GM12878 (cell line): ENCODE data around the gene SNU13. TPM values are rescaled to one million over a fixed set of nuclear protein-coding genes. Genes with fewer than 3 reads are reported as not detected.

Experiments
- ATAC-seq: fragments of 200-7000 bp; cut with Tn5 transposase; 3 replicates; pipeline ENCODE4 v1.9.1; 2020; ENCODE audit warnings: mild to moderate bottlenecking, moderate library complexity
- BruUV-seq: library from RNA; stranded (reverse); fragments of 400-500 nt; replicated peaks from 2 replicates; lab custom pipeline; 2021; lab: Mats Ljungman, UMichigan
- CTCF ChIA-PET: fragments of 300-600 bp; sonication (Branson Sonifier 250); formaldehyde crosslinking; extraction: SDS; loops from one replicate; lab custom pipeline; 2021; ENCODE audit warnings: inconsistent platforms; lab: Yijun Ruan, JAX
- POLR2A ChIA-PET: fragments of 350-600 bp; formaldehyde crosslinking; extraction: SDS; loops from one replicate; lab custom pipeline; 2021; ENCODE audit warnings: inconsistent platforms; lab: Charles Lee
- RAD21 ChIA-PET: fragments of 300-600 bp; sonication (Branson Sonifier 250); formaldehyde crosslinking; loops from one replicate; lab custom pipeline; 2023; ENCODE audit warnings: antibody characterized with exemption; ENCODE audit not compliant: unreplicated experiment; lab: Charles Lee
- SMC1A ChIA-PET: fragments of 300-600 bp; sonication (Branson Sonifier 250); formaldehyde crosslinking; loops from one replicate; lab custom pipeline; 2023; ENCODE audit not compliant: unreplicated experiment, uncharacterized antibody; lab: Charles Lee
- DNase-seq: peaks from one replicate; pipeline ENCODE4 v3.0.0-alpha.2; 2011; ENCODE audit warnings: low read depth, low spot score
- FAIRE-seq: peaks from 3 replicates; lab custom pipeline; 2011; peaks lifted over from hg19 to GRCh38; lab: Jason Lieb, UNC
- H2AFZ ChIP-seq: 2 replicates; pipeline ENCODE4 v1.6.0; 2011; ENCODE audit warnings: low read depth, low read length, control low read depth; ENCODE audit not compliant: control insufficient read depth
- H3K27ac ChIP-seq: 2 replicates; pipeline ENCODE4 v1.5.1; 2011; ENCODE audit warnings: control low read depth; ENCODE audit not compliant: control insufficient read depth, insufficient read depth
- H3K27me3 ChIP-seq, 2 experiments: replicated peaks in 1 of 2; 2 replicates each; pipeline versions ENCODE4 v1.6.0 to v1.6.1; 2011; ENCODE audit warnings: low read length in 1 of 2; ENCODE audit not compliant: control insufficient read depth in 2 of 2, insufficient read depth in 2 of 2
- H3K36me3 ChIP-seq, 2 experiments: 2 replicates each; pipeline ENCODE4 v1.5.1; 2011; ENCODE audit warnings: low read length in 1 of 2; ENCODE audit not compliant: control insufficient read depth in 2 of 2, insufficient read depth in 2 of 2
- H3K4me1 ChIP-seq: 2 replicates; pipeline ENCODE4 v1.6.1; 2011; ENCODE audit warnings: mild to moderate bottlenecking, low read length, moderate library complexity, mixed read lengths; ENCODE audit not compliant: control insufficient read depth, insufficient read depth
- H3K4me2 ChIP-seq: 2 replicates; pipeline ENCODE4 v1.6.0; 2011; ENCODE audit warnings: control low read depth; ENCODE audit not compliant: control insufficient read depth, insufficient read depth
- H3K4me3 ChIP-seq: fragments of 200-600 bp; sonication (generic); 2 replicates; pipeline ENCODE4 v1.5.1; 2016
- H3K79me2 ChIP-seq: 2 replicates; pipeline ENCODE4 v1.6.0; 2011; ENCODE audit warnings: low read length; ENCODE audit not compliant: control insufficient read depth, insufficient read depth
- H3K9ac ChIP-seq: 2 replicates; pipeline ENCODE4 v1.8.0; 2011; ENCODE audit warnings: low read length, control low read depth, mixed read lengths; ENCODE audit not compliant: control insufficient read depth, insufficient read depth
- H3K9me3 ChIP-seq: replicated peaks from 3 replicates; pipeline ENCODE4 v1.5.1; 2011; ENCODE audit warnings: mild to moderate bottlenecking, low read length; ENCODE audit not compliant: control insufficient read depth, insufficient read depth
- H4K20me1 ChIP-seq: 2 replicates; pipeline ENCODE4 v1.6.0; 2011; ENCODE audit not compliant: control insufficient read depth, insufficient read depth
- CEBPB ChIP-seq, 2 experiments: fragments of 150-350 bp in 1 of 2; IDR thresholded peaks; 2 replicates each; pipeline ENCODE4 v1.6.1; 2012 to 2014; ENCODE audit warnings: low read depth in 2 of 2, low read length in 2 of 2, borderline replicate concordance in 1 of 2, inconsistent platforms in 1 of 2
- GABPA ChIP-seq: IDR thresholded peaks from 2 replicates; pipeline ENCODE4 v1.6.1; 2014; ENCODE audit warnings: antibody characterized with exemption, low read depth, mild to moderate bottlenecking, inconsistent platforms
- MYB ChIP-seq: fragments of 150-350 bp; IDR thresholded peaks from 2 replicates; pipeline ENCODE4 v1.6.1; 2014; ENCODE audit warnings: mild to moderate bottlenecking, low read depth, low read length, borderline replicate concordance
- RUNX3 ChIP-seq: IDR thresholded peaks from 2 replicates; pipeline ENCODE4 v1.6.1; 2012; ENCODE audit warnings: low read length, inconsistent platforms
- ZNF384 ChIP-seq: IDR thresholded peaks from 2 replicates; pipeline ENCODE4 v1.6.1; 2012; ENCODE audit warnings: low read depth, mild to moderate bottlenecking, low read length, improper control_type of control experiment, borderline replicate concordance
- WGBS: methylation state at CpG from one replicate; pipeline ENCODE4 v1.1.6; 2016; ENCODE audit warnings: low lambda C conversion rate; ENCODE audit not compliant: insufficient replicate concordance, insufficient coverage; ENCODE audit errors: missing lambda C conversion rate; 5-methylcytosine and 5-hydroxymethylcytosine counted together
- in situ Hi-C: fragments of 300-500 bp; cut with MboI; formaldehyde crosslinking; loops from 9 replicates; pipeline ENCODE4 v1.14.3; 2018; ENCODE audit warnings: mixed read lengths
- intact Hi-C: fragments of 100-400 bp; cut with micrococcal nuclease; formaldehyde crosslinking; loops from one replicate; pipeline ENCODE4 v1.14.2; 2022; ENCODE audit not compliant: unreplicated experiment
- polyA plus RNA-seq, 11 experiments: library from polyadenylated mRNA; depleted of rRNA in 4 of 11; unstranded in 6 of 11; stranded (reverse) in 5 of 11; fragments of >200 nt; fragmentation: Nextera tagmentation in 4 of 11; fragmentation: Illumina TruSeq in 1 of 11; extraction: Ambion mirVana in 4 of 11; extraction: Trizol in 1 of 11; gene quantifications; 1 replicate in 1 of 11; 2 replicates in 10 of 11; pipeline versions ENCODE4 v1.2.1 to v1.2.3, GENCODE V29; 2011 to 2016; ENCODE audit warnings: inconsistent platforms in 2 of 11, missing spikeins in 2 of 11, low read depth in 1 of 11
- total RNA-seq, 4 experiments: library from RNA; depleted of rRNA in 3 of 4; stranded (reverse); fragments of >200 nt in 3 of 4; fragmentation: Illumina TruSeq in 1 of 4; extraction: Trizol in 1 of 4; gene quantifications; 2 replicates each; pipeline versions ENCODE4 v1.2.1 to v1.2.3, GENCODE V29; 2013 to 2021
- TF ChIP-seq, protein P1 (sequence below): fragments of 450-650 bp; IDR thresholded peaks from 2 replicates; pipeline ENCODE4 v1.6.1; 2017; ENCODE audit warnings: low read depth, mild to moderate bottlenecking, moderate library complexity

The SNU13 gene
- total and polyA plus RNA-seq, 10 of the 15 experiments (the other 5 are each of a cell fraction or from before 2014, with no cell fraction given), result 157 to 870 (median 256) TPM

- DNase-seq (no peak), FAIRE-seq (no peak), ATAC-seq (no peak)
- Histone ChIP-seq H3K36me3 (no peaks in the 10 kb centered on the region), H3K27me3 (no peaks in the 10 kb centered on the region), H3K9ac (no peak overlapping the region), H3K79me2 (no peaks in the 10 kb centered on the region), H2AFZ (no peak overlapping the region), H3K4me1 (peaks cover 5% of the 10 kb centered on the region), H3K9me3 (no peaks in the 10 kb centered on the region; the same call in 2 of the 3 replicates), H3K27ac (no peak overlapping the region), H3K4me2 (no peak overlapping the region)
- in situ Hi-C loops, result no loop called here
- ChIA-PET RAD21 (interaction anchor here (0.7 kb wide), 1 partner anchor 98 kb away, joined by 3 read pairs; the partner anchor contains the start of gene CCDC134), POLR2A (no interaction called here), SMC1A (no interaction called here), CTCF (interaction anchor here (0.6 to 1.6 kb wide), 2 partner anchors 41 to 263 kb away, joined by 4 read pairs; no protein-coding TSS in a partner anchor)
- BruUV-seq, result no TSS peak
- WGBS, result 82% methylated on average over 9 of the region's 9 CpGs
- intact Hi-C loops, result no loop called here
- TF ChIP-seq MYB, result no peak
- TF ChIP-seq, protein P1, sequence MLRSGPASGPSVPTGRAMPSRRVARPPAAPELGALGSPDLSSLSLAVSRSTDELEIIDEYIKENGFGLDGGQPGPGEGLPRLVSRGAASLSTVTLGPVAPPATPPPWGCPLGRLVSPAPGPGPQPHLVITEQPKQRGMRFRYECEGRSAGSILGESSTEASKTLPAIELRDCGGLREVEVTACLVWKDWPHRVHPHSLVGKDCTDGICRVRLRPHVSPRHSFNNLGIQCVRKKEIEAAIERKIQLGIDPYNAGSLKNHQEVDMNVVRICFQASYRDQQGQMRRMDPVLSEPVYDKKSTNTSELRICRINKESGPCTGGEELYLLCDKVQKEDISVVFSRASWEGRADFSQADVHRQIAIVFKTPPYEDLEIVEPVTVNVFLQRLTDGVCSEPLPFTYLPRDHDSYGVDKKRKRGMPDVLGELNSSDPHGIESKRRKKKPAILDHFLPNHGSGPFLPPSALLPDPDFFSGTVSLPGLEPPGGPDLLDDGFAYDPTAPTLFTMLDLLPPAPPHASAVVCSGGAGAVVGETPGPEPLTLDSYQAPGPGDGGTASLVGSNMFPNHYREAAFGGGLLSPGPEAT, result no peak
- TF ChIP-seq CEBPB (IDR thresholded peaks at IDR 0.05; ENCODE audit: borderline replicate concordance in 1 of 2, low read depth in 2 of 2, low read length in 2 of 2), result no peak
- TF ChIP-seq GABPA, result no peak
- no peak for TF ChIP-seq RUNX3
- TF ChIP-seq ZNF384, result no peak
- TF ChIP-seq, all 136 proteins: peak for 0
- no peaks in the 10 kb centered on the region for H4K20me1 ChIP-seq
- no peak overlapping the region for H3K4me3 ChIP-seq
Measured at GRCh38 chr22:41702763-41703162, 14.1 kb upstream of the SNU13 start.
